OCI-LY7 (cell line): ENCODE results near the gene DUSP28. TPM values are rescaled to one million over a fixed set of nuclear protein-coding genes. Genes with fewer than 3 reads are reported as not detected.

Experiments used
- BruUV-seq: library from RNA; stranded (reverse); fragments of 400-500 nt; replicated peaks from 2 replicates; lab custom pipeline; 2021; lab: Mats Ljungman, UMichigan
- CTCF ChIA-PET: fragments of 300-600 bp; sonication (Branson Sonifier 250); formaldehyde crosslinking; loops from one replicate; lab custom pipeline; 2022; ENCODE audit warnings: antibody characterized with exemption; ENCODE audit not compliant: unreplicated experiment; lab: Charles Lee
- POLR2A ChIA-PET: fragments of 300-600 bp; sonication (Branson Sonifier 250); formaldehyde crosslinking; loops from one replicate; lab custom pipeline; 2022; ENCODE audit warnings: antibody characterized with exemption; lab: Charles Lee
- DNase-seq: peaks from one replicate; pipeline ENCODE4 v3.0.0-alpha.2; 2015; ENCODE audit warnings: low spot score
- H2AFZ ChIP-seq: fragments of 200-600 bp; sonication (generic), shearing (Covaris generic); 2 replicates; pipeline ENCODE4 v1.6.1; 2014; ENCODE audit warnings: mild to moderate bottlenecking, antibody characterized with exemption, low read length, moderate library complexity
- H3K27ac ChIP-seq: fragments of 200-600 bp; sonication (generic); 2 replicates; pipeline ENCODE4 v1.5.1; 2014; ENCODE audit warnings: mixed run types, low read depth, mild to moderate bottlenecking, moderate library complexity, low read length, inconsistent platforms; ENCODE audit not compliant: poor library complexity, severe bottlenecking
- H3K36me3 ChIP-seq: fragments of 200-600 bp; sonication (generic); 2 replicates; pipeline ENCODE4 v1.6.1; 2014; ENCODE audit warnings: mild to moderate bottlenecking, antibody characterized with exemption, low read length, moderate library complexity, mixed read lengths; ENCODE audit not compliant: insufficient read depth
- H3K4me1 ChIP-seq: fragments of 200-600 bp; sonication (generic); 2 replicates; pipeline ENCODE4 v1.5.1; 2014; ENCODE audit warnings: mild to moderate bottlenecking, low read length; ENCODE audit not compliant: insufficient read depth, poor library complexity, severe bottlenecking
- H3K4me2 ChIP-seq: fragments of 200-600 bp; sonication (generic); 2 replicates; pipeline ENCODE4 v1.6.1; 2014; ENCODE audit warnings: mild to moderate bottlenecking, low read length
- H3K4me3 ChIP-seq: fragments of 200-600 bp; sonication (generic); 2 replicates; pipeline ENCODE4 v1.5.1; 2014; ENCODE audit warnings: mild to moderate bottlenecking, low read depth, low read length; ENCODE audit not compliant: poor library complexity, severe bottlenecking
- H3K79me2 ChIP-seq: fragments of 200-600 bp; sonication (generic); 2 replicates; pipeline ENCODE4 v1.6.1; 2016; ENCODE audit warnings: low read depth, mild to moderate bottlenecking, low read length, moderate library complexity, mixed read lengths; ENCODE audit not compliant: insufficient read depth
- H3K9me2 ChIP-seq: fragments of 200-600 bp; sonication (generic); 2 replicates; pipeline ENCODE4 v1.6.1; 2016; ENCODE audit warnings: mild to moderate bottlenecking, low read length, mixed read lengths; ENCODE audit not compliant: insufficient read depth
- H3K9me3 ChIP-seq: fragments of 200-600 bp; sonication (generic); 2 replicates; pipeline ENCODE4 v1.6.1; 2014; ENCODE audit warnings: mild to moderate bottlenecking, mixed run types, low read length, mixed read lengths
- H4K20me1 ChIP-seq: fragments of 200-600 bp; sonication (generic); 2 replicates; pipeline ENCODE4 v1.6.1; 2014; ENCODE audit warnings: mild to moderate bottlenecking, antibody characterized with exemption, low read length, moderate library complexity, mixed read lengths; ENCODE audit not compliant: insufficient read depth
- EZH2phosphoT487 ChIP-seq: fragments of 200-600 bp; sonication (generic); IDR thresholded peaks from 2 replicates; pipeline ENCODE4 v1.6.1; 2018; ENCODE audit warnings: low read depth, borderline replicate concordance, mild to moderate bottlenecking, mixed run types, antibody characterized with exemption, low read length, moderate library complexity, mixed read lengths
- intact Hi-C: fragments of 100-400 bp; cut with micrococcal nuclease; formaldehyde crosslinking; loops from one replicate; pipeline ENCODE4 v1.10.0; 2022; ENCODE audit not compliant: unreplicated experiment
- total RNA-seq, 2 experiments: library from RNA; depleted of rRNA in 1 of 2; stranded (reverse); fragments of >200 nt in 1 of 2; shearing (Covaris generic) in 1 of 2; gene quantifications; 2 replicates each; pipeline ENCODE4 v1.2.3, GENCODE V29; 2014 to 2022
- TF ChIP-seq, protein P1 (sequence below): fragments of 200-600 bp; sonication (generic); conservative IDR thresholded peaks from 2 replicates; pipeline ENCODE4 v1.5.1; 2014; ENCODE audit warnings: mild to moderate bottlenecking, antibody characterized with exemption, low read length, moderate library complexity, mixed read lengths

DUSP28 gene
- total RNA-seq, 2 experiments from 2014 or later: 15.8 to 17.6 TPM

DNA sequence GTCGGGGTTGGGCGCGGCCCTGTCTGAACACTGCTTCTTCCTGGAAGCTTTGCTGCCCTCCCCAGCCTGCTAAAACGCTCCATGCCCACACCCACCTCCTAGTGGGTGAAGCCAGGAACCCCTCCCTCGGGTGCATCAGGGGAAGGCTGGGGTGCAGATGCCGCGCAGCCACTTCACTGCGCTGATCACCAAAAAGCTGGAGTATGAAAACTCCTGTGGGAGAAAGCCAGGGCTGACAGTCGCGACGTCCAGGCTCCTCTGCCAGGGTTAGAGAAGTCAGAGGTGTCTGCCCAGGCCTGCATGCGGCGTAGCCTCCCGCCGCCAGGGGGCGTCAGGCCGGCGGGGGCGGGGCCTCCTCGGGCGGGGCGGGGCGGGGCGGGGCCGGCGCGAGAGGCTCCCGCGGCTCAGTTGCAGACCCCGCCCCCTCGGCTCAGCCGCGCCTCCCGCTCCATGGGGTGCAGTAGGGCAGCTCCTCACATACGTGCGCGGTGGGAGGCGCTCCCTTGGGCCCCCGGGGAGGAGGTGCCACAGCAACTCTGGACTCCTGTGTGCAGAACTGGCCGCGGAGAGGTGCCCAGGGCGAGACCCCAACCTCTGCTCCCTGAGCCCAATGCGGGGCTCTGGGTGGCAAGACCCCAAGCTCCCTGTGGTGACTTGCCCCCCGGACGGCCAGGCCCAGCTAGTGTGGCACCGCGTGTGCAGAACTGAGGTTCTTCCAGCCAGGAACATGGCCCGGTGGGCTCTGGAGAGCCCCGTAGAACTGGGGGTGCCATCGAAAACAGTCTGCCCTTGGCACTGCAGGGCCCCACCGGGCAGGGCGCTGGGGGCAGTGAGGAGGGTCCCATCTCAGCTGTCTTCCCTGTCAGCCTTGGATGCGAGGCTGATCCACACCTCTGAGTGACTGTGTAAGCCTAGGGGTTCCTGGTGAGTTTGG, 6.3 kb downstream of the DUSP28 start:
- ChIA-PET CTCF (interaction anchor here (0.6 to 2.3 kb wide), 6 partner anchors 13 to 190 kb away, joined by 3 to 16 read pairs (median 6); partner anchors contain the start of gene CAPN10), POLR2A (interaction anchor here (1.5 to 2.9 kb wide), 3 partner anchors 14 to 56 kb away, joined by 3 to 59 read pairs (median 12); partner anchors contain the start of gene CAPN10)
- H3K36me3 ChIP-seq: peaks cover 20% of the 10 kb centered on the region
- H3K4me2 ChIP-seq: peak overlapping the region; percentile 100
- no peaks in the 10 kb centered on the region for H3K9me2 ChIP-seq
- intact Hi-C loops: loop anchor here (1.0 kb wide), 1 partner anchor 19 kb away; no protein-coding TSS in a partner anchor
- peak overlapping the region; percentile 72 for H3K4me3 ChIP-seq
- 0 out of 2 replicates have a peak, but pooled peaks cover 5% of the 10 kb centered on the region for H4K20me1 ChIP-seq
- peaks cover 19% of the 10 kb centered on the region; the same call in 1 of the 2 replicates for H3K79me2 ChIP-seq
- TF ChIP-seq, protein P1, sequence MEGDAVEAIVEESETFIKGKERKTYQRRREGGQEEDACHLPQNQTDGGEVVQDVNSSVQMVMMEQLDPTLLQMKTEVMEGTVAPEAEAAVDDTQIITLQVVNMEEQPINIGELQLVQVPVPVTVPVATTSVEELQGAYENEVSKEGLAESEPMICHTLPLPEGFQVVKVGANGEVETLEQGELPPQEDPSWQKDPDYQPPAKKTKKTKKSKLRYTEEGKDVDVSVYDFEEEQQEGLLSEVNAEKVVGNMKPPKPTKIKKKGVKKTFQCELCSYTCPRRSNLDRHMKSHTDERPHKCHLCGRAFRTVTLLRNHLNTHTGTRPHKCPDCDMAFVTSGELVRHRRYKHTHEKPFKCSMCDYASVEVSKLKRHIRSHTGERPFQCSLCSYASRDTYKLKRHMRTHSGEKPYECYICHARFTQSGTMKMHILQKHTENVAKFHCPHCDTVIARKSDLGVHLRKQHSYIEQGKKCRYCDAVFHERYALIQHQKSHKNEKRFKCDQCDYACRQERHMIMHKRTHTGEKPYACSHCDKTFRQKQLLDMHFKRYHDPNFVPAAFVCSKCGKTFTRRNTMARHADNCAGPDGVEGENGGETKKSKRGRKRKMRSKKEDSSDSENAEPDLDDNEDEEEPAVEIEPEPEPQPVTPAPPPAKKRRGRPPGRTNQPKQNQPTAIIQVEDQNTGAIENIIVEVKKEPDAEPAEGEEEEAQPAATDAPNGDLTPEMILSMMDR: peak; percentile 80
- TF ChIP-seq EZH2phosphoT487: no peak
- H3K9me3 ChIP-seq: no peaks in the 10 kb centered on the region
- H3K4me1 ChIP-seq: peaks cover 63% of the 10 kb centered on the region
- H3K27ac ChIP-seq: peak overlapping the region; percentile 84
- no TSS peak for BruUV-seq
- H2AFZ ChIP-seq: peak overlapping the region; percentile 23; the same call in 1 of the 2 replicates
- DNase-seq: peak; percentile 90

DNA sequence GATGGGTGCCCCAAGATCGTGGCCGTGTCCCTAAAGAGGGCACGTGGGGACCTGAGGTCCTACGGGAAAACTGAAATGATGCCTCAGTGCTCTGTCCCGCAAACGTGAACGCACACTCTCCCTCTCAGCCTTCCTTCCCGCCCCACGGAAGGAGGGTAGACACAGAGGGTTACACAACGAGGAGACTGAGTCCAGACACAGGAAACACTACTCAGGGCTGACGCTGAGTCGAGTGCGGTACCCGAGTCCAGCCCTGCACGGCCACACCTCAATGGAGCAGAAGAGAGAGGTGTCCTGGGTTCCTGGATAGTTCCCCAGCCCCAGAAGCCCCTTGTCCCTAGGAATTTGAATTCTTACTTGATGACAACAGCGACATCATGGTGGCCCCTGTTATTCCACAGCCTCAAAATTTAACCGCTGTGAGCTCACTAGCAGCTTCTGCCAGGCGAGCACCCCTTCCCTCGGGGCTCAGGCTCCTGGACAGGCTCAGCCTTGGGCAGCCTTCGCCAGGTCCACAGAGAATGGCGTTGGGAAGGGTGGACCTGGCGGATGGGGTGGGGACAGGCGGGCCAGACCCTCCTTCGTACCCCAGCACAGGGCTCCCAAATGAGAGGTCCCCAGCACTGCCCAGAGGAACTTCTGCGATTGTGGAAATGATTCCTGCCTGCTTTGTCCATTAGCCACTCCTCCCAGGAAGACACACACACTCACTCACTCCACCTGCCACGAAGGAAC, 7.1 kb downstream of the DUSP28 start:
- no peak for TF ChIP-seq EZH2phosphoT487
- TF ChIP-seq, protein P1: no peak
- Histone ChIP-seq H2AFZ (peak overlapping the region; percentile 49; the same call in 1 of the 2 replicates), H3K4me2 (peak overlapping the region; percentile 95), H3K4me3 (peak overlapping the region; percentile 72), H3K36me3 (peaks cover 19% of the 10 kb centered on the region), H3K9me3 (no peaks in the 10 kb centered on the region), H3K9me2 (no peaks in the 10 kb centered on the region), H4K20me1 (0 out of 2 replicates have a peak, but pooled peaks cover 5% of the 10 kb centered on the region), H3K27ac (peak overlapping the region; percentile 75), H3K79me2 (peaks cover 13% of the 10 kb centered on the region; the same call in 1 of the 2 replicates), H3K4me1 (peaks cover 55% of the 10 kb centered on the region)
- BruUV-seq: TSS peak; percentile 21
- CTCF ChIA-PET: interaction anchor here (0.6 to 1.9 kb wide), 3 partner anchors 13 to 189 kb away, joined by 3 to 7 read pairs (median 3); no protein-coding TSS in a partner anchor
- intact Hi-C loops: no loop called here
- POLR2A ChIA-PET: interaction anchor here (2.4 to 2.9 kb wide), 2 partner anchors 13 to 18 kb away, joined by 12 to 59 read pairs; partner anchors contain the start of gene CAPN10
- DNase-seq: no peak
